HepG2 (cell line): ENCODE measurements around the gene MYH9. TPM values are rescaled to one million over a fixed set of nuclear protein-coding genes. Genes with fewer than 3 reads are reported as not detected.

Experiments
- ATAC-seq: fragments of 200-7000 bp; cut with Tn5 transposase; 3 replicates; pipeline ENCODE4 v1.9.1; 2020; ENCODE audit warnings: mild to moderate bottlenecking, moderate library complexity
- BruUV-seq: library from RNA; stranded (reverse); fragments of 400-500 nt; replicated peaks from 2 replicates; lab custom pipeline; 2021; lab: Mats Ljungman, UMichigan
- CTCF ChIA-PET: fragments of 300-600 bp; formaldehyde crosslinking; extraction: SDS; loops from one replicate; lab custom pipeline; 2021; ENCODE audit warnings: low total read pairs, inconsistent platforms, low intra/inter-chr PET ratio; lab: Yijun Ruan, JAX
- POLR2A ChIA-PET: fragments of 350-600 bp; sonication (Branson Sonifier 250); formaldehyde crosslinking; loops from one replicate; lab custom pipeline; 2020; ENCODE audit warnings: antibody characterized with exemption, inconsistent platforms; lab: Yijun Ruan, JAX
- DNase-seq: peaks from one replicate; pipeline ENCODE4 v3.0.0-alpha.2; 2015; ENCODE audit warnings: low spot score
- FAIRE-seq: peaks from 3 replicates; lab custom pipeline; 2011; peaks lifted over from hg19 to GRCh38; lab: Jason Lieb, UNC
- H2AFZ ChIP-seq: one replicate; pipeline ENCODE4 v1.6.1; 2011; ENCODE audit warnings: low read length, inconsistent platforms
- H3K27ac ChIP-seq: fragments of 300-600 bp; 3 replicates; pipeline ENCODE4 v1.8.0; 2011; ENCODE audit warnings: mixed run types, mild to moderate bottlenecking, mixed read lengths, low read length, inconsistent platforms; ENCODE audit not compliant: insufficient read depth; ENCODE audit errors: extremely low read length
- H3K27me3 ChIP-seq, 2 experiments: fragments of 200-600 bp in 1 of 2; 2 replicates in 1 of 2; 3 replicates in 1 of 2; pipeline versions ENCODE4 v1.6.0 to v1.8.0; 2011; ENCODE audit warnings: low read length in 2 of 2, mild to moderate bottlenecking in 2 of 2, moderate library complexity in 2 of 2, inconsistent platforms in 1 of 2; ENCODE audit not compliant: insufficient read depth in 2 of 2, control insufficient read depth in 1 of 2
- H3K36me3 ChIP-seq, 2 experiments: fragments of 200-600 bp in 1 of 2; replicated peaks in 1 of 2; 2 replicates in 1 of 2; 3 replicates in 1 of 2; pipeline versions ENCODE4 v1.5.1 to v1.8.0; 2011; ENCODE audit warnings: low read length in 2 of 2, inconsistent platforms in 1 of 2; ENCODE audit not compliant: insufficient read depth in 2 of 2, control insufficient read depth in 1 of 2
- H3K4me1 ChIP-seq: 2 replicates; pipeline ENCODE4 v1.5.1; 2012; ENCODE audit warnings: low read length, inconsistent platforms; ENCODE audit not compliant: insufficient read depth
- H3K4me2 ChIP-seq: 2 replicates; pipeline ENCODE4 v1.6.0; 2011; ENCODE audit warnings: low read depth, low read length, inconsistent platforms
- H3K4me3 ChIP-seq, 3 experiments: fragments of 200-600 bp in 1 of 3; sonication (generic), shearing (Covaris generic) in 1 of 3; replicated peaks in 1 of 3; 2 replicates each; pipeline ENCODE4 v1.5.1; 2011 to 2016; ENCODE audit warnings: low read length in 3 of 3, inconsistent platforms in 2 of 3, low read depth in 2 of 3, mild to moderate bottlenecking in 2 of 3, control low read depth in 1 of 3, mixed read lengths in 1 of 3; ENCODE audit not compliant: insufficient read depth in 1 of 3
- H3K79me2 ChIP-seq: one replicate; pipeline ENCODE4 v1.6.1; 2011; ENCODE audit warnings: low read length, inconsistent platforms; ENCODE audit not compliant: insufficient read depth
- H3K9ac ChIP-seq: 2 replicates; pipeline ENCODE4 v1.6.0; 2011; ENCODE audit warnings: mild to moderate bottlenecking, low read depth, low read length, inconsistent platforms; ENCODE audit not compliant: insufficient read depth
- H3K9me3 ChIP-seq: 2 replicates; pipeline ENCODE4 v1.5.1; 2012; ENCODE audit warnings: mild to moderate bottlenecking, low read length
- H4K20me1 ChIP-seq: 2 replicates; pipeline ENCODE4 v1.6.0; 2011; ENCODE audit warnings: inconsistent platforms, mild to moderate bottlenecking, low read length, moderate library complexity; ENCODE audit not compliant: insufficient read depth
- ATAD3A ChIP-seq: sonication (generic); formaldehyde crosslinking; IDR thresholded peaks from 2 replicates; pipeline ENCODE4 v1.4.0; 2020; ENCODE audit warnings: missing genetic modification reagents
- GFI1 ChIP-seq: sonication (generic); formaldehyde crosslinking; IDR thresholded peaks from 2 replicates; pipeline ENCODE4 v1.5.0; 2020; ENCODE audit warnings: missing genetic modification reagents, mild to moderate bottlenecking, borderline replicate concordance
- RBM22 ChIP-seq: fragments of 200-400 bp; formaldehyde crosslinking; optimal IDR thresholded peaks from 2 replicates; pipeline ENCODE3; 2017; ENCODE audit warnings: mild to moderate bottlenecking, low read length, moderate library complexity
- TGIF2 ChIP-seq: IDR thresholded peaks from 2 replicates; pipeline ENCODE4 v1.6.1; 2016; ENCODE audit warnings: control low read depth, missing compliant biosample characterization
- ZNF235 ChIP-seq: sonication (generic); formaldehyde crosslinking; IDR thresholded peaks from 2 replicates; pipeline ENCODE4 v1.8.1; 2023; ENCODE audit warnings: mild to moderate bottlenecking, missing genetic modification reagents, borderline replicate concordance
- ZNF256 ChIP-seq: sonication (generic); formaldehyde crosslinking; conservative IDR thresholded peaks from 2 replicates; pipeline ENCODE4 v1.4.0; 2020; ENCODE audit warnings: missing genetic modification reagents
- WGBS: methylation state at CpG from one replicate; pipeline ENCODE4 v1.1.6; 2017; ENCODE audit warnings: low lambda C conversion rate; 5-methylcytosine and 5-hydroxymethylcytosine counted together
- in situ Hi-C: cut with HindIII; loops from 2 replicates; pipeline ENCODE4 v1.10.0; 2017; ENCODE audit warnings: low pct_unique_long_range_greater_than_20kb; ENCODE audit not compliant: extremely low pct_ligation_motif_present
- intact Hi-C: fragments of 100-400 bp; cut with micrococcal nuclease; formaldehyde crosslinking; loops from one replicate; pipeline ENCODE4 v1.10.0; 2022; ENCODE audit not compliant: unreplicated experiment
- polyA plus RNA-seq, 8 experiments: library from polyadenylated mRNA; depleted of rRNA in 3 of 8; stranded (reverse) in 7 of 8; unstranded in 1 of 8; fragments of >200 nt; fragmentation: Illumina TruSeq in 4 of 8; extraction: Trizol in 4 of 8; gene quantifications; 2 replicates each; pipeline versions ENCODE4 v1.2.1 to v1.2.3, GENCODE V29; 2011 to 2016; ENCODE audit warnings: low read depth in 4 of 8, missing spikeins in 1 of 8, mixed read lengths in 1 of 8; ENCODE audit not compliant: insufficient read depth in 1 of 8
- total RNA-seq, 5 experiments: library from RNA; depleted of rRNA; stranded (reverse); fragments of >200 nt; fragmentation: Illumina TruSeq; extraction: Trizol; gene quantifications; 2 replicates each; pipeline ENCODE4 v1.2.3, GENCODE V29; 2016; ENCODE audit warnings: low read depth in 1 of 5
- TF ChIP-seq, protein P1 (sequence below): sonication (generic); formaldehyde crosslinking; conservative IDR thresholded peaks from 2 replicates; pipeline ENCODE4 v1.4.0; 2020; ENCODE audit warnings: missing genetic modification reagents
- TF ChIP-seq, protein P2 (sequence below): sonication (generic); formaldehyde crosslinking; conservative IDR thresholded peaks from 2 replicates; pipeline ENCODE4 v1.5.0; 2020; ENCODE audit warnings: missing genetic modification reagents
- TF ChIP-seq, protein P3 (sequence below), 2 experiments: sonication (generic) in 1 of 2; formaldehyde crosslinking in 1 of 2; IDR thresholded peaks; 2 replicates each; pipeline versions ENCODE4 v1.5.1 to v1.6.1; 2011 to 2020; ENCODE audit warnings: borderline replicate concordance in 1 of 2, low read depth in 1 of 2, low read length in 1 of 2, mild to moderate bottlenecking in 1 of 2, missing genetic modification reagents in 1 of 2, moderate library complexity in 1 of 2

MYH9 gene
- total and polyA plus RNA-seq, 2 of the 13 experiments (the other 11 are each of a cell fraction or from before 2014, with no cell fraction given) = 50.7 to 98.5 TPM

DNA sequence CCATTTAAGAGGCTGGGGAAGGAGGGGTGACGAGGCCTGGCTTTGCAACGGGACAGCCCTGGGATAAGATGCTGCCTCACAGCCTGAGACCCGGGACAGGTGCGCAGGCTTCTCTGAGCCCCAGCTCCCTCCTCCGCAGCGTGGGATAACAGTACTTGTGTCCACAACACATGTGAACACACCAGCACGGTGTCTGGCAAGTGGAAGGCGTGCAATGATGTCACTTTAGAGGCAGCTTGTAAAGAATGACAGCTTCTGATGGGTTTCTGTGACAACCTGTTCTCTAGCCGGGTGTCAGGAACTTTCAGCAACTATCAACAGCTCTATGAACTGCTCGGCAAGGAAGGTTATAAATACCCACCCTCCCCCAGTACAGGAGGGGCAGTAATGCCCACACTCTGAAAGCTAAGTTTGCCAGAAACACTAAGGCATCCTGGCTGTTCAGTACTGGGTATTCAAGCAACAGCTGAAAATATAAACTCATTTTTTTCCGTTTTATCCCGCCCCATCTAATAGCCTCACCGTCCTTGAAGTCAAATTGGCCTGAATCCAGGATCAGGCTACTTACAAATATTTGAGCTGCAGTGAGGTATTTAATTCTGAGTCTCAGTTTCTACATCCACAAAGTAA, 59.7 kb downstream of the MYH9 start:
- POLR2A ChIA-PET = interaction anchor here (1.4 to 2.0 kb wide), 2 partner anchors 11 to 24 kb away, joined by 3 to 7 read pairs; no protein-coding TSS in a partner anchor
- H3K9me3 ChIP-seq = no peaks in the 10 kb centered on the region
- H3K79me2 ChIP-seq = peaks cover 51% of the 10 kb centered on the region
- H3K27ac ChIP-seq = no peak overlapping the region
- peaks cover 58 to 97% of the 10 kb centered on the region in 2 experiments for H3K36me3 ChIP-seq
- no peak overlapping the region for H3K4me3 ChIP-seq
- intact Hi-C loops = no loop called here
- H4K20me1 ChIP-seq = peaks cover 4% of the 10 kb centered on the region; the same call in 1 of the 2 replicates
- H3K4me1 ChIP-seq = peaks cover 56% of the 10 kb centered on the region
- CTCF ChIA-PET = no interaction called here
- BruUV-seq = no TSS peak
- no peak overlapping the region for H3K4me2 ChIP-seq
- no peaks in the 10 kb centered on the region for H3K27me3 ChIP-seq
- no peak overlapping the region for H3K9ac ChIP-seq
- in situ Hi-C loops = no loop called here
- H2AFZ ChIP-seq = no peak overlapping the region
- TF ChIP-seq TGIF2 (CRISPR knock-in tag) (no peak), RBM22 (peak; percentile 26), GFI1 (CRISPR knock-in tag) (no peak), ZNF235 (CRISPR knock-in tag) (no peak), ZNF256 (no peak), ATAD3A (CRISPR knock-in tag) (no peak)
- TF ChIP-seq, protein P1, sequence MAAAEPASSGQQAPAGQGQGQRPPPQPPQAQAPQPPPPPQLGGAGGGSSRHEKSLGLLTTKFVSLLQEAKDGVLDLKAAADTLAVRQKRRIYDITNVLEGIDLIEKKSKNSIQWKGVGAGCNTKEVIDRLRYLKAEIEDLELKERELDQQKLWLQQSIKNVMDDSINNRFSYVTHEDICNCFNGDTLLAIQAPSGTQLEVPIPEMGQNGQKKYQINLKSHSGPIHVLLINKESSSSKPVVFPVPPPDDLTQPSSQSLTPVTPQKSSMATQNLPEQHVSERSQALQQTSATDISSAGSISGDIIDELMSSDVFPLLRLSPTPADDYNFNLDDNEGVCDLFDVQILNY (CRISPR knock-in tag) = no peak
- TF ChIP-seq, protein P2, sequence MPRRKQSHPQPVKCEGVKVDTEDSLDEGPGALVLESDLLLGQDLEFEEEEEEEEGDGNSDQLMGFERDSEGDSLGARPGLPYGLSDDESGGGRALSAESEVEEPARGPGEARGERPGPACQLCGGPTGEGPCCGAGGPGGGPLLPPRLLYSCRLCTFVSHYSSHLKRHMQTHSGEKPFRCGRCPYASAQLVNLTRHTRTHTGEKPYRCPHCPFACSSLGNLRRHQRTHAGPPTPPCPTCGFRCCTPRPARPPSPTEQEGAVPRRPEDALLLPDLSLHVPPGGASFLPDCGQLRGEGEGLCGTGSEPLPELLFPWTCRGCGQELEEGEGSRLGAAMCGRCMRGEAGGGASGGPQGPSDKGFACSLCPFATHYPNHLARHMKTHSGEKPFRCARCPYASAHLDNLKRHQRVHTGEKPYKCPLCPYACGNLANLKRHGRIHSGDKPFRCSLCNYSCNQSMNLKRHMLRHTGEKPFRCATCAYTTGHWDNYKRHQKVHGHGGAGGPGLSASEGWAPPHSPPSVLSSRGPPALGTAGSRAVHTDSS (CRISPR knock-in tag) = no peak
- TF ChIP-seq, protein P3, sequence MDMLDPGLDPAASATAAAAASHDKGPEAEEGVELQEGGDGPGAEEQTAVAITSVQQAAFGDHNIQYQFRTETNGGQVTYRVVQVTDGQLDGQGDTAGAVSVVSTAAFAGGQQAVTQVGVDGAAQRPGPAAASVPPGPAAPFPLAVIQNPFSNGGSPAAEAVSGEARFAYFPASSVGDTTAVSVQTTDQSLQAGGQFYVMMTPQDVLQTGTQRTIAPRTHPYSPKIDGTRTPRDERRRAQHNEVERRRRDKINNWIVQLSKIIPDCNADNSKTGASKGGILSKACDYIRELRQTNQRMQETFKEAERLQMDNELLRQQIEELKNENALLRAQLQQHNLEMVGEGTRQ (IDR thresholded peaks at IDR 0.05; ENCODE audit: low read depth, low read length) = no peak
- TF ChIP-seq, protein P3 (CRISPR knock-in tag; IDR thresholded peaks at IDR 0.05; ENCODE audit: borderline replicate concordance) = no peak
- 98% methylated on average over 9 of the region's 13 CpGs for WGBS
- ATAC-seq (no peak), FAIRE-seq (no peak), DNase-seq (no peak)
